Small intestine (tissue), 7 donors: ENCODE measurements around the gene PSMB3. TPM values are rescaled to one million over a fixed set of nuclear protein-coding genes. Genes with fewer than 3 reads are reported as not detected.
A peak's percentile ranks its signal among the peaks of the same experiment; 100 is the strongest.

ENCODE experiments used
- DNase-seq, 2 donors: peaks; one replicate each; pipeline versions ENCODE4 v3.0.0 to v3.0.0-alpha.2; 2013
- FAIRE-seq: peaks from 2 replicates; lab custom pipeline; 2012; peaks lifted over from hg19 to GRCh38; lab: Jason Lieb, UNC
- H3K27ac ChIP-seq, 3 donors: one replicate each; pipeline ENCODE4 v1.5.1; 2013; ENCODE audit warnings: low read length in 2 of 3, mild to moderate bottlenecking in 2 of 3, control low read depth in 1 of 3, inconsistent platforms in 1 of 3, low read depth in 1 of 3, moderate library complexity in 1 of 3
- H3K27me3 ChIP-seq, 3 donors: one replicate each; pipeline ENCODE4 v1.6.1; 2013; ENCODE audit warnings: low read length in 3 of 3, inconsistent platforms in 1 of 3; ENCODE audit not compliant: control insufficient read depth in 3 of 3, insufficient read depth in 3 of 3
- H3K36me3 ChIP-seq, 3 donors: one replicate each; pipeline ENCODE4 v1.6.1; 2013; ENCODE audit warnings: low read length in 3 of 3, inconsistent platforms in 1 of 3, low read depth in 1 of 3, mild to moderate bottlenecking in 1 of 3, moderate library complexity in 1 of 3; ENCODE audit not compliant: control insufficient read depth in 3 of 3, insufficient read depth in 2 of 3
- H3K4me1 ChIP-seq, 3 donors: one replicate each; pipeline ENCODE4 v1.6.1; 2013; ENCODE audit warnings: low read length in 2 of 3, inconsistent platforms in 1 of 3, low read depth in 1 of 3, mild to moderate bottlenecking in 1 of 3, moderate library complexity in 1 of 3; ENCODE audit not compliant: control insufficient read depth in 3 of 3, insufficient read depth in 2 of 3
- H3K4me3 ChIP-seq, 3 donors: one replicate each; pipeline ENCODE4 v1.5.1; 2013; ENCODE audit warnings: low read length in 3 of 3, control low read depth in 1 of 3, inconsistent platforms in 1 of 3, low read depth in 1 of 3, mild to moderate bottlenecking in 1 of 3, moderate library complexity in 1 of 3
- H3K9me3 ChIP-seq, 2 donors: one replicate each; pipeline ENCODE4 v1.6.1; 2013; ENCODE audit warnings: low read depth in 1 of 2, low read length in 1 of 2; ENCODE audit not compliant: control insufficient read depth in 2 of 2, insufficient read depth in 1 of 2
- WGBS, 3 donors: extraction: QIAGEN DNeasy Blood & Tissue Kit; methylation state at CpG; one replicate each; pipeline ENCODE4 v1.1.7; 2013; 5-methylcytosine and 5-hydroxymethylcytosine counted together
- polyA plus RNA-seq, 4 donors: library from polyadenylated mRNA; stranded (reverse) in 3 of 4; unstranded in 1 of 4; fragments of 200-250 nt in 3 of 4; fragments of 120-200 nt in 1 of 4; gene quantifications; one replicate each; pipeline versions ENCODE4 v1.2.1 to v1.2.3, GENCODE V29; 2013
- donor health status: healthy with polysubstance abuse.
- donor health status: control.
- donor health status: control.
- donor health status: Bipolar disorder and iron deficiency.
- donor health status: healthy.

The PSMB3 gene
- polyA plus RNA-seq, 4 donors: 114 to 310 (median 248) TPM

- Histone ChIP-seq H3K4me1 (peaks cover 0 to 51% (median 4%) of the 10 kb centered on the region in 3 donors), H3K4me3 (no peak overlapping the region), H3K27me3 (no peaks in the 10 kb centered on the region), H3K36me3 (peaks cover 0 to 61% (median 0%) of the 10 kb centered on the region in 3 donors), H3K9me3 (no peaks in the 10 kb centered on the region), H3K27ac (peak overlapping the region in 2 of 3 donors; percentile 72 to 90)
- WGBS, 3 donors: 59 to 70% (median 64%) methylated on average over 5 of the region's 5 CpGs
- FAIRE-seq (no peak), DNase-seq (no peak)
These were observed 11.1 kb upstream of the PSMB3 start for GRCh38 chr17:38741461-38741860.

- 11 to 34% (median 31%) methylated on average over 7 of the region's 7 CpGs for WGBS, 3 donors
- H3K27ac ChIP-seq: peak overlapping the region in 2 of 3 donors; percentile 72 to 90
- H3K36me3 ChIP-seq: peaks cover 0 to 58% (median 0%) of the 10 kb centered on the region in 3 donors
- DNase-seq (peak; percentile 70 to 76), FAIRE-seq (no peak)
- peaks cover 0 to 56% (median 4%) of the 10 kb centered on the region in 3 donors for H3K4me1 ChIP-seq
- no peaks in the 10 kb centered on the region for H3K9me3 ChIP-seq
- no peaks in the 10 kb centered on the region for H3K27me3 ChIP-seq
- H3K4me3 ChIP-seq: no peak overlapping the region
These were observed 10.6 kb upstream of the PSMB3 start for GRCh38 chr17:38741921-38742410.

GRCh38 chr17:38742411-38743308 lies 9.9 kb upstream of the PSMB3 start:
- peaks cover 0 to 58% (median 6%) of the 10 kb centered on the region in 3 donors for H3K4me1 ChIP-seq
- H3K9me3 ChIP-seq: no peaks in the 10 kb centered on the region
- 16 to 37% (median 27%) methylated on average over 21 to 22 of the region's 22 CpGs for WGBS, 3 donors
- peak overlapping the region in 2 of 3 donors; percentile 72 to 90 for H3K27ac ChIP-seq
- FAIRE-seq (no peak), DNase-seq (peak; percentile 87 to 93)
- H3K36me3 ChIP-seq: peaks cover 0 to 52% (median 0%) of the 10 kb centered on the region in 3 donors
- no peak overlapping the region for H3K4me3 ChIP-seq
- no peaks in the 10 kb centered on the region for H3K27me3 ChIP-seq

- no peak overlapping the region for H3K4me3 ChIP-seq
- 51 to 72% (median 67%) methylated on average over 4 of the region's 4 CpGs for WGBS, 3 donors
- DNase-seq (peak in 1 of 2 donors; percentile 36), FAIRE-seq (no peak)
- H3K4me1 ChIP-seq: peaks cover 2 to 62% (median 6%) of the 10 kb centered on the region in 3 donors
- H3K36me3 ChIP-seq: peaks cover 0 to 42% (median 0%) of the 10 kb centered on the region in 3 donors
- peak overlapping the region in 1 of 3 donors; percentile 90 for H3K27ac ChIP-seq
- H3K9me3 ChIP-seq: no peaks in the 10 kb centered on the region
- H3K27me3 ChIP-seq: peaks cover 0 to 3% (median 0%) of the 10 kb centered on the region in 3 donors
These were observed 8.9 kb upstream of the PSMB3 start for GRCh38 chr17:38743556-38744171.

- FAIRE-seq (no peak), DNase-seq (no peak)
- H3K4me3 ChIP-seq: no peak overlapping the region
- peaks cover 7 to 68% (median 8%) of the 10 kb centered on the region in 3 donors for H3K4me1 ChIP-seq
- WGBS, 3 donors: 35 to 50% (median 42%) methylated on average over 4 of the region's 4 CpGs
- no peaks in the 10 kb centered on the region for H3K9me3 ChIP-seq
- H3K36me3 ChIP-seq: peaks cover 0 to 26% (median 0%) of the 10 kb centered on the region in 3 donors
- H3K27me3 ChIP-seq: peaks cover 0 to 3% (median 3%) of the 10 kb centered on the region in 3 donors
- H3K27ac ChIP-seq: no peak overlapping the region
These were observed 7.0 kb upstream of the PSMB3 start for GRCh38 chr17:38745545-38745944.

GRCh38 chr17:38746004-38746848 lies 6.3 kb upstream of the PSMB3 start:
- peak overlapping the region in 1 of 3 donors; percentile 95 for H3K4me3 ChIP-seq

GRCh38 chr17:38746849-38747462 lies 5.6 kb upstream of the PSMB3 start:
- peaks cover 0 to 13% (median 0%) of the 10 kb centered on the region in 3 donors for H3K36me3 ChIP-seq
- H3K4me1 ChIP-seq: peaks cover 7 to 65% (median 8%) of the 10 kb centered on the region in 3 donors
- 6 to 18% (median 9%) methylated on average over 15 to 21 of the region's 21 CpGs for WGBS, 3 donors
- peaks cover 0 to 10% (median 3%) of the 10 kb centered on the region in 3 donors for H3K27me3 ChIP-seq
- no peak for FAIRE-seq
- peak overlapping the region in 2 of 3 donors; percentile 33 to 81 for H3K27ac ChIP-seq
- DNase-seq: no peak
- no peaks in the 10 kb centered on the region for H3K9me3 ChIP-seq
- peak overlapping the region; percentile 55 to 95 (median 64) for H3K4me3 ChIP-seq

More at GRCh38 chr17:38746004-38746848, 6.3 kb upstream of the PSMB3 start:
- H3K27me3 ChIP-seq: peaks cover 0 to 10% (median 3%) of the 10 kb centered on the region in 3 donors
- FAIRE-seq (no peak), DNase-seq (peak in 1 of 2 donors; percentile 82)
- H3K36me3 ChIP-seq: peaks cover 0 to 21% (median 0%) of the 10 kb centered on the region in 3 donors
- peak overlapping the region in 1 of 3 donors; percentile 81 for H3K27ac ChIP-seq
- no peaks in the 10 kb centered on the region for H3K9me3 ChIP-seq
- H3K4me1 ChIP-seq: peaks cover 7 to 69% (median 9%) of the 10 kb centered on the region in 3 donors
- WGBS, 3 donors: 47 to 55% (median 50%) methylated on average over 8 of the region's 8 CpGs
